ENCODE results near the gene HSD17B14. TPM values are rescaled to one million over a fixed set of nuclear protein-coding genes. Genes with fewer than 3 reads are reported as not detected.
"Not testable (repeated sequence)": the region's sequence is repeated elsewhere in the genome, so short reads cannot be mapped to it uniquely, and the experiment has no call there.

Gene HSD17B14
- total RNA-seq, 2 donors from 2014 or later = 0.44 TPM; not detected in 1

DNA sequence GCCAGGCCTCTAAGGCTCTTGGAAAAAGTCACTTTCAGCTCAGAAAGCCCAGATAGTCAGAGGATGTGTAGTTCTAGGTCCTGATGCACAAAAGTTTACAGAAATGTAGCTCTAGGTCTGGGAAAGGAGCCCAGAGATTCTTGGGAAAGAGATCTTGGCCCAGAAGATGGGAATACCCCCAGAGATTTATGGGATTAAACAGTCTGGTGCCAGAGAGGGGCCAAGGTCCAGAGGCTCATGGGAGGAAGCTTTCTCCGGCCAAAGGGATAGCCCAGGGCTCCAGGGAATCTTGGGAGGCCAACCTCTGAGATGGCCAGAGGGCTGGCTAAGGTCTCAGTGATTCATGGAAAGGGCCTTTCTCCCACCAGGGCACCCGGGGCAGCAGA, 40.6 kb downstream of the HSD17B14 start:
- H3K9me3 ChIP-seq (ENCODE audit: control insufficient read depth, low read length, poor library complexity, severe bottlenecking) = no peaks in the 10 kb centered on the region
- H3K27ac Mint-ChIP-seq = peak overlapping the region; percentile 43
- H3K4me3 Mint-ChIP-seq = peak overlapping the region; percentile 89
- H3K4me1 Mint-ChIP-seq = peaks cover 7% of the 10 kb centered on the region
- ATAC-seq = no peak
- no peaks in the 10 kb centered on the region for H3K27me3 Mint-ChIP-seq
- DNase-seq = no peak
- H3K36me3 Mint-ChIP-seq (ENCODE audit: low read depth) = no peaks in the 10 kb centered on the region

DNA sequence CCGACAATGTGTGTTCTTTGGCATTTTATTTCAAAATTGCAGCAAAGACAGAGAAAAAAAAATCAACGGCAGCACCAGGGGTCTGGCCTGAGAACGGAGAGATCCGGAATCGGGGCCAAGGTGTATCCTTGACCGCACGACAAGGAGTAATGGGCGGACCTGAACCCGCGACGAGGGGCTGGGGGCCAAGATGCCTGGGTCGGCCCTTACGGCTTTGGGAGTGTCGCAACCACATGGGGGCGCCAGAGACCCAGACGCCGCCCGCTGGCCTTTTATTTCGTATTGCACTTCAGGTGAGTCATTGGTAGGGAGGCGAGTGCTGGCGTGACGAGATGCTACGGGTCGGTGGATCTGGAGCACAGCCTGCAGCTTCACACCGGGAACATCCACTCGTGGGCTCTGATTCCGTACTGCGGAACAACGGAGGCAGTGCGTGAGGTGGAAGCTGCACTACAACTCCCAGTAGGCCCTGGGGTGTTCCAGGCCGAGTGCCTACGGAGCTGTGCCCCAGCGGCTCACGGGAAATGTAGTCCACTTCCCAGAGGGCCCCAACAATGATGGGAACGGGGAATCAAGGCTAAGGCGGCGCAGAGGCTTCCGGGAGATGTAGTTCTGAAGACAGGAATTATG, 41.1 kb downstream of the HSD17B14 start:
- no peaks in the 10 kb centered on the region for H3K27me3 Mint-ChIP-seq
- H3K4me3 Mint-ChIP-seq = peak overlapping the region; percentile 89
- peaks cover 5% of the 10 kb centered on the region for H3K4me1 Mint-ChIP-seq
- ATAC-seq (peak; percentile 100), DNase-seq (peak; percentile 67 to 76 (median 72))
- peak overlapping the region; percentile 43 for H3K27ac Mint-ChIP-seq
- H3K36me3 Mint-ChIP-seq (ENCODE audit: low read depth) = no peaks in the 10 kb centered on the region
- no peaks in the 10 kb centered on the region for H3K9me3 ChIP-seq (ENCODE audit: control insufficient read depth, low read length, poor library complexity, severe bottlenecking)

DNA sequence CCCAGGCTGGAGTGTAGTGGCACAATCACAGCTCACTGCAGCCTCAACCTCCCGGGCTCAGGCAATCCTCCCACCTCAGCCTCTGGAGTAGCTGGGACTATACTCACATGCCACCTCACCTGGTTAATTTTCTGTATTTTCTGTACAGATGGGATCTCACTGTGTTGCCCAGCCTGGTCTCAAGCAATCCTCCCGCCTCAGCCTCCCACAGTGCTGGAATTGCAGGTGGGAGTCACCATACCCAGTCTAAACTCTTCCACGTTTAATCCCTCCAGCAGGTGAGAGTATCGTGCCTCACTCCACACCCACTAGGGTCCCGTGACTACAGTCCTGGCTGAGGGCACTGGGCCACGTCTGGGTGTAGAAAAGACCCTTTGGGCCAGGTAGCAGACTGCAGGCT, 42.0 kb downstream of the HSD17B14 start:
- peaks cover 4% of the 10 kb centered on the region for H3K4me1 Mint-ChIP-seq
- no peaks in the 10 kb centered on the region for H3K36me3 Mint-ChIP-seq (ENCODE audit: low read depth)
- DNase-seq (no peak), ATAC-seq (no peak)
- H3K9me3 ChIP-seq (ENCODE audit: control insufficient read depth, low read length, poor library complexity, severe bottlenecking) = no peaks in the 10 kb centered on the region
- no peaks in the 10 kb centered on the region for H3K27me3 Mint-ChIP-seq
- no peak overlapping the region for H3K27ac Mint-ChIP-seq
- H3K4me3 Mint-ChIP-seq = peak overlapping the region; percentile 89

DNA sequence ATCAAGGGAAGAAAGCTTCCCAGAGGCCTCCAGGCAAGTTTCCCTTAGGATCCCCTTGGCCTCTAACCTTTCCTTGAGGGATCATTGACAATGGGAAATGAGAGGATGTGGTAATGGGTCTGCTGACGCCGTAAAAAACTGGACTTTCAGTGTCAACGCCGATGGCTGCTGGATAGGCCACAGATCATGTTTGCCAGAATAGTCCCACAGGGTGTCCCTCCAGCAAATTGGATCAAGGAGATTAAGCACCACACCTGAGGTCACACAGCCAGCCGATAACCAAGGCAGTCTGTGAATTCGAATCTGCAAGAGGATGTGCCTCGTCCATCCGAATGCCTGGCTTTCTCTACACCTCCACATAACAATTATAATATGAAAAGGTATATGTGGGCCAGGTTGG, 43.0 kb downstream of the HSD17B14 start:
- H3K9me3 ChIP-seq (ENCODE audit: control insufficient read depth, low read length, poor library complexity, severe bottlenecking) = no peaks in the 10 kb centered on the region
- Mint-ChIP-seq H3K27ac (no peak overlapping the region), H3K4me1 (peaks cover 4% of the 10 kb centered on the region), H3K4me3 (no peak overlapping the region), H3K27me3 (no peaks in the 10 kb centered on the region), H3K36me3 (ENCODE audit: low read depth) (no peaks in the 10 kb centered on the region)
- no peak for DNase-seq
- no peak for ATAC-seq

DNA sequence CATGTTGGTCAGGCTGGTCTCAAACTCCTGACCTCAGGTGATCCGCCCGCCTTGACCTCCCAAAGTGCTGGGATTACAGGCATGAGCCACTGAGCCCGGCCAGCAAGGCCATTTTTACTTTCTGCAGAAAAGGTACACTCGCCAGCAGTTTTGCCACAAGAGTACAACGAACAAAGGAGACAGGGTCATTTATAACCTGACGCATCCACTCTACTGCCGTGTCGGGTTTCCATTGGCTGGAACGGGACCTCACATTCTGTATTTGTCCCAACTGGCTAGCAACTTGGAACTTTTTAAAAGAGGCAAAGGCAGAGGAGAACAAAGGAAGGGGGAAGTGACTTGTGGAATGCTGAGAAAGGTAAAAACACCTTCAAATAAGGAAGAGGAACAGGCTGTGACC, 49.0 kb downstream of the HSD17B14 start:
- ATAC-seq; DNase-seq; H3K4me1 Mint-ChIP-seq; H3K27me3 Mint-ChIP-seq; H3K9me3 ChIP-seq (ENCODE audit: control insufficient read depth, low read length, poor library complexity, severe bottlenecking); H3K27ac Mint-ChIP-seq; H3K4me3 Mint-ChIP-seq; H3K36me3 Mint-ChIP-seq (ENCODE audit: low read depth): not testable (repeated sequence)

DNA sequence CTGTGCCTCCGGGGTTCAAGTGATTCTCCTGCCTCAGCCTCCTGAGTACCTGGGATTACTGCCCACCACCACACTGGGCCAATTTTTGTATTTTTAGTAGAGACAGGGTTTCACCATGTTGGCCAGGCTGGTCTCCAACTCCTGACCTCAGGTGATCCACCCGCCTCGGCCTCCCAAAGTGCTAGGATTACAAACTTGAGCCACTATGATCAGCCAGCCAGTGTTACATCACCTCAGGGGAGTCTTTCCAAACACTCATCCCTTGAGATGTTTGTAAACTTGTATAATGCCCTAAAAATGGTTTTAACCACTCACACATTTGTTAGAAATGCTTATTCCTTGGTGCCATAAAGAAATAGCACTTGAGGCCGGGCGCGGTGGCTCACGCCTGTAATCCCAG, 49.9 kb downstream of the HSD17B14 start:
- DNase-seq; H3K27ac Mint-ChIP-seq; ATAC-seq; H3K36me3 Mint-ChIP-seq (ENCODE audit: low read depth); H3K4me1 Mint-ChIP-seq; H3K27me3 Mint-ChIP-seq; H3K9me3 ChIP-seq (ENCODE audit: control insufficient read depth, low read length, poor library complexity, severe bottlenecking); H3K4me3 Mint-ChIP-seq: not testable (repeated sequence)

DNA sequence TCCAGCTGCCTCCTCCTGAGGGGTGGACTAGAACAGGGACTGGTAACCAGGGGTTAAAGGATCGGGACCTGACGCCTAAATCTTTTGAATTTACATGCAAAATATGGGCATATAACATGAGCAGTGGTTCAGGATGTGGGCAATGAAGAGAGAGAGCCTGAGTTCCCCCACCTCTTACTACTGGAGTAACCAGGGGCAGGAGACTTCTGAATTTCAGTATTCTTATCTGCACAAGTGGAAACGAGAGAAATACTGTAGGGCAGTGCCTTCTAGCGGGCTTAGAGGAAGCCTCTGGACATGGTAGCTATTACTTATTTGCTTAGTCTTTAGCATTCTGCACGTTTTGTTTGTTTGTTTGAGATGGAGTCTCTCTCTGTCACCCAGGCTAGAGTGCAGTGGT, 51.8 kb downstream of the HSD17B14 start:
- H3K4me1 Mint-ChIP-seq = peaks cover 2% of the 10 kb centered on the region
- DNase-seq (no peak), ATAC-seq (no peak)
- H3K27ac Mint-ChIP-seq = no peak overlapping the region
- H3K4me3 Mint-ChIP-seq = no peak overlapping the region
- peaks cover 6% of the 10 kb centered on the region for H3K27me3 Mint-ChIP-seq
- H3K36me3 Mint-ChIP-seq (ENCODE audit: low read depth) = no peaks in the 10 kb centered on the region
- H3K9me3 ChIP-seq (ENCODE audit: control insufficient read depth, low read length, poor library complexity, severe bottlenecking) = no peaks in the 10 kb centered on the region

DNA sequence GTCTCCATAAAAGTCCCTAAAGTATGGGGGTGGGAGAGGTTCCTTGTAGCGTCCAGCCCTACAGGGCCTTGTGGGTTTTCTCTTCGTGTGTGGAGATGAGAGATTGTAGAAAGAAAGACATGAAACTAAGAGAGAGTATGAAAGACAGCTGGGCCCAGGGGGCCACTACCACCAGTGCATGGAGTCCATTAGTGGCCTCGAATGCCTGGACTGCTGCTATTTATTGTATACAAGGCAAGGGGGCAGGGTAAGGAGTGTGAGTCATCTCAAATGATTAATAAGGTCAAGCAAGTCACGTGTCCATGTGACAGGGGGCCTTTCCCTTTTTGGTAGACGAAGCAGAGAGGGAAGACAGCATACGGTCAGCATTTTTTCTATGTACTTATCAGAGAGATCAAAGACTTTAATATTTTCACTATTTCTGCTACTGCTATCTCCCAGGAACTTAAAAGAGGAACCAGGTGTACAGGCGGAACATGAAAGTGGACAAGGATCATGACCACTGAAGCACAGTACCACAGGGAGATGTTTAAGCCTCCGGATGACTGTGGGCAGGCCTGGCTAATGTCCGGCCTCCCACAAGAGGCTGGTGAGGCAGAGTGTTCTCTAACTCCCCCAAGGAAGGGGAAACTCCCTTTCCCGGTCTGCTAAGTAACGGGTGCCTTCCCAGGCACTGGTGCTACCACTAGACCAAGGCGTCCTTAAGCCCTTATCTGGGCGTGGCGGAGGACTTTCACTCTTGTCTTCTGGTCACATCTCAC, 55.5 kb downstream of the HSD17B14 start:
- ATAC-seq (no peak), DNase-seq (no peak)
- peak overlapping the region; percentile 2 for H3K27ac Mint-ChIP-seq

DNA sequence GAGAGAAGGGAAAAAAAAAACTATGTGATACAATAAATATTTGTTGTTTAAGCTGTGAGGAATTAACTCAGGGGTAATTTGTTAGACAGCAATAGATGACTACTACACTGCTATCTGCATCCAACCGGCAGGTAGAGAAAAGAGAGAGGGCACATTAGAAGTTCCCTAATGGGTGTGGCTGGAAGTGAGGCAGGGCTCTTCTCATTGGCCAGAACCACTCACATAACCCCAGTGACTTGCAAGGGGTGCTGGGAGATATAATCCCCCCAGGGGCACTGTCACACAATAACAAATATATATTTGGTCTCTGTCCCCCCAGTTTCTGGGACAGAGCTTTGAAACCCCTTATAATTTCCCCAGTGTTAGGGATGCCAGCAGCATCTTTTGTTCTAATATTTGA, 56.7 kb downstream of the HSD17B14 start:
- no peak overlapping the region for H3K27ac Mint-ChIP-seq
- peaks cover 2% of the 10 kb centered on the region for H3K4me1 Mint-ChIP-seq
- no peak overlapping the region for H3K4me3 Mint-ChIP-seq
- DNase-seq (no peak), ATAC-seq (no peak)
- no peaks in the 10 kb centered on the region for H3K9me3 ChIP-seq (ENCODE audit: control insufficient read depth, low read length, poor library complexity, severe bottlenecking)
- H3K36me3 Mint-ChIP-seq (ENCODE audit: low read depth) = no peaks in the 10 kb centered on the region
- H3K27me3 Mint-ChIP-seq = peaks cover 6% of the 10 kb centered on the region

More for the DNA sequence above, 55.5 kb downstream of the HSD17B14 start:
- Mint-ChIP-seq H3K36me3 (ENCODE audit: low read depth) (no peaks in the 10 kb centered on the region), H3K4me1 (peaks cover 2% of the 10 kb centered on the region), H3K4me3 (no peak overlapping the region), H3K27me3 (peaks cover 6% of the 10 kb centered on the region)
- no peaks in the 10 kb centered on the region for H3K9me3 ChIP-seq (ENCODE audit: control insufficient read depth, low read length, poor library complexity, severe bottlenecking)

DNA sequence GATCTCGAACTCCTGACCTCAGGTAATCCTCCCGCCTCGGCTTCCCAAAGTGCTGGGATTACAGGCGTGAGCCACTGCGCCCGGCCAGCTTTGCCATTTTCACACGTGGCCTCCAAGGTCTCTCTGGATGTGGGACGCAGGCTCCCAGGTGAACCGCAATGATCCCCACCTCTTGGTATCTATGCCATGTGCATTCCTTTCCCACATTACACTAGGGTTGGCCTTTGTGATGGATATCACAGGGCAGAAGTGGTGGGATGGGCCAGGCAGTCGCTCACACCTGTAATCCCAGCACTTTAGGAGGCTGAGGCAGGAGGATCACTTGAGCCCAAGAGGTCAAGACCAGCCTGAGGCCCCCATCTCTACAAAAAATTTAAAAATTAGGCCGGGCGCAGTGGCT, 58.6 kb downstream of the HSD17B14 start:
- DNase-seq = no peak
- Mint-ChIP-seq H3K27ac (peak overlapping the region; percentile 39), H3K4me3 (no peak overlapping the region), H3K4me1 (peaks cover 2% of the 10 kb centered on the region), H3K36me3 (ENCODE audit: low read depth) (no peaks in the 10 kb centered on the region), H3K27me3 (peaks cover 6% of the 10 kb centered on the region)
- no peaks in the 10 kb centered on the region for H3K9me3 ChIP-seq (ENCODE audit: control insufficient read depth, low read length, poor library complexity, severe bottlenecking)
- no peak for ATAC-seq

DNA sequence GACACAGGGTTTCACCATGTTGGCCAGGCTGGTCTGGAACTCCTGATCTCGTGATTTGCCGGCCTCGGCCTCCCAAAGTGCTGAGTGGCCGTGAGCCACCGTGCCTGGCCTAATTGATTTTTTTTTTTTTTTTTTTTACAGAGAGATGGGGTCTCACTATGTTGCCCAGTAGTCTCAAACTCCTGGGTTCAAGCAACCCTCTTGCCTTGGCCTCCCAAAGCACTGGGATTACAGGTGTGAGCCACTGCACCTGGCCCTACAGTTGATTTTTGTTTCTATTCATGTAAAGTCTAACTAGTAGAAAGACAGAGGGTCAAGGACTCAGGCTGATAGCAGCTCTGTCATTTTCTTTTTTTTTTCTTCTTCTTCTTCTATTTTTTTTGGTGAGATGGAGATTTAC, 59.2 kb downstream of the HSD17B14 start:
- H3K9me3 ChIP-seq (ENCODE audit: control insufficient read depth, low read length, poor library complexity, severe bottlenecking) = no peaks in the 10 kb centered on the region
- Mint-ChIP-seq H3K4me1 (no peaks in the 10 kb centered on the region), H3K36me3 (ENCODE audit: low read depth) (no peaks in the 10 kb centered on the region), H3K27ac (peak overlapping the region; percentile 39), H3K4me3 (no peak overlapping the region), H3K27me3 (peaks cover under 1% of the 10 kb centered on the region)
- ATAC-seq (no peak), DNase-seq (no peak)

DNA sequence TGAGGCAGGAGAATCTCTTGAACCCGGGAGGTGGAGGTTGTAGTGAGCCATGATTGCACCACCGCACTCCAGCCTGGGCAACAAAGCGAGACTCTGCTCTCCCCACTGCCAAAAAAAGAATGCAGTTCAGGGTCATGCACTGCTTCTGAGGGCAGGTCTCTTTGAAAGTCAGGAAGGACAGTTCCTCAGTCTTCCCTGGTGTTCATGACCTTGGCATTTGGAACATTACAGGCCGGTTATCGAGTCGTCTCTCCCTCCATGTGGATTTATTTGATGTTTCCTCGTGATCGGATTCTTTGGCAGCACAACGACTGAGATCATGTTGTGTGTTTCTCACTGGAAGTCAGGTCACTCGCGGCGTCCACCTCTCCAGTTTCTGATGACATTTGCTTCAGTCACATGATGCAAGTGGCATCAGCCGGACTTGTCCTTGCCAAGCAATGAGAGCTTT, 63.8 kb downstream of the HSD17B14 start:
- Mint-ChIP-seq H3K27ac (no peak overlapping the region), H3K27me3 (peaks cover 9% of the 10 kb centered on the region), H3K4me1 (no peaks in the 10 kb centered on the region), H3K4me3 (no peak overlapping the region), H3K36me3 (ENCODE audit: low read depth) (no peaks in the 10 kb centered on the region)
- H3K9me3 ChIP-seq (ENCODE audit: control insufficient read depth, low read length, poor library complexity, severe bottlenecking) = no peaks in the 10 kb centered on the region
- ATAC-seq = no peak
- no peak for DNase-seq

DNA sequence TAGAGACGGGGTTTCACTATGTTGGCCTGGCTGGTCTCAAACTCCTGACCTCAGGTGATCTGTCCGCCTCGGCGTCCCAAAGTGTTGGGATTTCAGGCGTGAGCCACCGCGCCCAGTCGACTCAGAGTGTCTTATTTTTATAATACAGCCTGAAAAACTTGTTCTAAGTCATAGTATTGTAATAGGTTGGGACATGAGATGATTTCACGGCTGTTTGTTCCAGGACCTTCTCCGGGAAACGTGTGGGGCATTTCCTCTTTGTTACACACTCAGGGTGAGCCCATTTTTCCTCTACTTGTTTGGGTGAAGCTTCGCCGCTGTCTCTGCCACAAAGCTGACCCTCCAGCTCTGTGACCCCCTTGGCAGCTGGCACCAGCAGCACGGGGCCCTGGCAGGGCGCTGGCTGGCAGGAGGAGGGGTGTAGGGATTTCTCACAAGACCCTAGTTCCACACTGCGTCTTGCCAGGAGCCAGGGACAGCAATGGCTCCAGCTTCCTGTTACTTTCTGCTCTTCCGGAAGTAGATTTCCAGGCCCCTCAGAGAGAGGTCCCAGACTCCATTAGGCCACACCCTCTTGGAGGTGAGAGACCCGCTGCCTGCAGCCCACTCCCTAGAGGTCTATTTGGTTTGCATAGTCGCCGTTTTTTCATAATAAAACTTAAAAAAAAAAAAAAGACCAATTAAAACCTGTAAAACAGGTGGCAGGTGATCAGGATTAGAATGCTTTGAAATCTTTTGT, 65.4 kb downstream of the HSD17B14 start:
- ATAC-seq = no peak
- Mint-ChIP-seq H3K36me3 (ENCODE audit: low read depth) (no peaks in the 10 kb centered on the region), H3K4me1 (no peaks in the 10 kb centered on the region), H3K27me3 (peaks cover 11% of the 10 kb centered on the region), H3K4me3 (no peak overlapping the region), H3K27ac (no peak overlapping the region)
- DNase-seq = no peak
- H3K9me3 ChIP-seq (ENCODE audit: control insufficient read depth, low read length, poor library complexity, severe bottlenecking) = no peaks in the 10 kb centered on the region

All from T-helper 17 cell (primary cell).